Measurements from ENCODE around the gene TRIM69. TPM values are rescaled to one million over a fixed set of nuclear protein-coding genes. Genes with fewer than 3 reads are reported as not detected.
"Not testable (repeated sequence)": the region's sequence is repeated elsewhere in the genome, so short reads cannot be mapped to it uniquely, and the experiment has no call there.

The TRIM69 gene
- total and polyA plus RNA-seq, 2 donors = 28.8 to 34.7 TPM

DNA sequence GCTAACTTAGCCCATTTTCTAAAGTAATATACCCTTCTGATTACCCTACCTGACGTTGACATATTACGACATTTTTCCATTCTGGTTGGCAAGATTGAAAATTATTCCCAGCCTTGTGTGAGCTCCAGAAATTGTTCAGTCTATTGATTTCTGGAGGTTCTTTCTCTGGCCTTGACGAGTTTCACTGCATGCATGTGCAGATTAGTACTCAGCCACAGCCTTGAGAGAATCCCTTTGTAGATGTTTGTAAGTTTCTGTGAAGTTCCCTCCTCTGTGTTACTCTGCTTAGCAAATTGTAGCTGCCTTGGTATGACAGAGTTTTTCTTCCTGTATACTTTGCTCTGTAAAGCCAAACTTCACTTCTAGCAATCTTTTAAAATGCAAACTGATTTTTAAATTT, 27.5 kb downstream of the TRIM69 start:
- no peak for DNase-seq (ENCODE audit: low read depth in 6 of 9, low spot score in 9 of 9)
- Histone ChIP-seq H3K36me3 (ENCODE audit: control insufficient read depth in 2 of 2, insufficient read depth in 2 of 2, low read length in 1 of 2) (no peaks in the 10 kb centered on the region), H3K4me3 (ENCODE audit: low read length in 2 of 2) (no peak overlapping the region), H3K9me3 (ENCODE audit: control insufficient read depth in 2 of 2, insufficient read depth in 1 of 2, low read length in 1 of 2) (no peaks in the 10 kb centered on the region), H3K27me3 (ENCODE audit: control insufficient read depth in 2 of 2, insufficient read depth in 1 of 2, low read length in 1 of 2) (no peaks in the 10 kb centered on the region), H3K4me1 (ENCODE audit: control insufficient read depth in 2 of 2, insufficient read depth in 2 of 2, low read length in 2 of 2) (no peaks in the 10 kb centered on the region), H3K27ac (ENCODE audit: low read depth in 1 of 2, low read length in 1 of 2) (no peak overlapping the region)
- WGBS = 95% methylated on average over 3 of the region's 3 CpGs

DNA sequence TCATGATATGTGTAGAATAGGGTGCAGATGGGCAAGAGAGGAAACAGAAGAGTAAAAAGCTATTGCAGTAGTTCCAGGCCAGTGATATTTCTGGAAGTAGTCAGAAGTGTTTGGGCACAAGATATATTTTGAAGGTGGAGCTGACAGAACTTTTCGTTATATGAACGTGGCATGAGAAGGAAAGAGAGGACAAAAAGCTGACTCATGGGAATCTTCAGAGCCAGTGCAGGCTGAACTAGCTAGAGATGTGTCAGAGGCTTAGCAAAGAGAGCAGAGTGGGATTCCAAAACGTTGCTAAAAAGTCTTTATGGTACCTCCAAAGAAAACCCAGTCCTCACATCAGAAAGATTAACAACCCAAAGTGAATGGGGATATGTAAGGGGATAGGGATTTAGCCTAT, 28.7 kb downstream of the TRIM69 start:
- Histone ChIP-seq H3K27me3 (ENCODE audit: control insufficient read depth in 2 of 2, insufficient read depth in 1 of 2, low read length in 1 of 2) (no peaks in the 10 kb centered on the region), H3K4me1 (ENCODE audit: control insufficient read depth in 2 of 2, insufficient read depth in 2 of 2, low read length in 2 of 2) (no peaks in the 10 kb centered on the region), H3K4me3 (ENCODE audit: low read length in 2 of 2) (no peak overlapping the region), H3K9me3 (ENCODE audit: control insufficient read depth in 2 of 2, insufficient read depth in 1 of 2, low read length in 1 of 2) (no peaks in the 10 kb centered on the region), H3K27ac (ENCODE audit: low read depth in 1 of 2, low read length in 1 of 2) (no peak overlapping the region), H3K36me3 (ENCODE audit: control insufficient read depth in 2 of 2, insufficient read depth in 2 of 2, low read length in 1 of 2) (no peaks in the 10 kb centered on the region)
- 51% methylated on average over 3 of the region's 3 CpGs for WGBS
- no peak for DNase-seq (ENCODE audit: low read depth in 6 of 9, low spot score in 9 of 9)

DNA sequence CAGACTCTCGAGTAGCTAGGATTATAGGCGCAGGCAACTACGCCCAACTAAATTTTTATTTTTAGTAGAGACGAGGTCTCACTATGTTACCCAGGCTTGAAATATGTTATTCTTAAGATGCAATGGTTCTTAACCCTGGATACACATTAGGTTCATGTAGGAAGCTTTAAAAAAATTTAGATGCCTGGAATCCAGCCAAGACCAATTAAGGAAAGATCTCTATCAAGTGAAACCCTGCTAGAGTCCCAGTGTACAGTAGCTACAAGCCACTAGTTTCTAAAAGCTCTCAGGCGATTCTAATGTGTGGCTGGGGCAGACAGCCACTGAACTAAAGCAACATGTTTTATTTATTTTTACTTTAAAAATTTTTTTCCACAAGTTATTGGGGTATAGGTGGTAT, 33.2 kb downstream of the TRIM69 start:
- Histone ChIP-seq H3K4me1 (ENCODE audit: control insufficient read depth in 2 of 2, insufficient read depth in 2 of 2, low read length in 2 of 2) (no peaks in the 10 kb centered on the region), H3K27me3 (ENCODE audit: control insufficient read depth in 2 of 2, insufficient read depth in 1 of 2, low read length in 1 of 2) (no peaks in the 10 kb centered on the region), H3K36me3 (ENCODE audit: control insufficient read depth in 2 of 2, insufficient read depth in 2 of 2, low read length in 1 of 2) (no peaks in the 10 kb centered on the region), H3K27ac (ENCODE audit: low read depth in 1 of 2, low read length in 1 of 2) (no peak overlapping the region), H3K9me3 (ENCODE audit: control insufficient read depth in 2 of 2, insufficient read depth in 1 of 2, low read length in 1 of 2) (peaks cover 0 to 2% of the 10 kb centered on the region in 2 donors), H3K4me3 (ENCODE audit: low read length in 2 of 2) (no peak overlapping the region)
- WGBS = 96% methylated on average over 5 of the region's 5 CpGs
- no peak for DNase-seq (ENCODE audit: low read depth in 6 of 9, low spot score in 9 of 9)

GRCh38 chr15:44770715-44771114, 34.4 kb downstream of the TRIM69 start:
- DNase-seq (ENCODE audit: low read depth in 6 of 9, low spot score in 9 of 9); H3K36me3 ChIP-seq (ENCODE audit: control insufficient read depth in 2 of 2, insufficient read depth in 2 of 2, low read length in 1 of 2); H3K27ac ChIP-seq (ENCODE audit: low read depth in 1 of 2, low read length in 1 of 2); H3K4me1 ChIP-seq (ENCODE audit: control insufficient read depth in 2 of 2, insufficient read depth in 2 of 2, low read length in 2 of 2); H3K4me3 ChIP-seq (ENCODE audit: low read length in 2 of 2); H3K27me3 ChIP-seq (ENCODE audit: control insufficient read depth in 2 of 2, insufficient read depth in 1 of 2, low read length in 1 of 2); H3K9me3 ChIP-seq (ENCODE audit: control insufficient read depth in 2 of 2, insufficient read depth in 1 of 2, low read length in 1 of 2): not testable (repeated sequence)
- WGBS = 78% methylated on average over 5 of the region's 5 CpGs

- peaks cover 0 to 2% of the 10 kb centered on the region in 2 donors for H3K9me3 ChIP-seq (ENCODE audit: control insufficient read depth in 2 of 2, insufficient read depth in 1 of 2, low read length in 1 of 2)
- H3K36me3 ChIP-seq (ENCODE audit: control insufficient read depth in 2 of 2, insufficient read depth in 2 of 2, low read length in 1 of 2) = no peaks in the 10 kb centered on the region
- no peaks in the 10 kb centered on the region for H3K27me3 ChIP-seq (ENCODE audit: control insufficient read depth in 2 of 2, insufficient read depth in 1 of 2, low read length in 1 of 2)
- no peaks in the 10 kb centered on the region for H3K4me1 ChIP-seq (ENCODE audit: control insufficient read depth in 2 of 2, insufficient read depth in 2 of 2, low read length in 2 of 2)
- no peak overlapping the region for H3K27ac ChIP-seq (ENCODE audit: low read depth in 1 of 2, low read length in 1 of 2)
- DNase-seq (ENCODE audit: low read depth in 6 of 9, low spot score in 9 of 9) = no peak
- 91% methylated on average over 4 of the region's 4 CpGs for WGBS
- no peak overlapping the region for H3K4me3 ChIP-seq (ENCODE audit: low read length in 2 of 2)
Observed at GRCh38 chr15:44775953-44776352, 39.6 kb downstream of the TRIM69 start.

GRCh38 chr15:44779761-44780160, 43.4 kb downstream of the TRIM69 start:
- no peaks in the 10 kb centered on the region for H3K36me3 ChIP-seq (ENCODE audit: control insufficient read depth in 2 of 2, insufficient read depth in 2 of 2, low read length in 1 of 2)
- no peak overlapping the region for H3K27ac ChIP-seq (ENCODE audit: low read depth in 1 of 2, low read length in 1 of 2)
- no peak overlapping the region for H3K4me3 ChIP-seq (ENCODE audit: low read length in 2 of 2)
- WGBS = 97% methylated on average over 2 of the region's 2 CpGs
- DNase-seq (ENCODE audit: low read depth in 6 of 9, low spot score in 9 of 9) = no peak
- peaks cover 0 to 5% of the 10 kb centered on the region in 2 donors for H3K4me1 ChIP-seq (ENCODE audit: control insufficient read depth in 2 of 2, insufficient read depth in 2 of 2, low read length in 2 of 2)
- no peaks in the 10 kb centered on the region for H3K9me3 ChIP-seq (ENCODE audit: control insufficient read depth in 2 of 2, insufficient read depth in 1 of 2, low read length in 1 of 2)
- H3K27me3 ChIP-seq (ENCODE audit: control insufficient read depth in 2 of 2, insufficient read depth in 1 of 2, low read length in 1 of 2) = no peaks in the 10 kb centered on the region

DNA sequence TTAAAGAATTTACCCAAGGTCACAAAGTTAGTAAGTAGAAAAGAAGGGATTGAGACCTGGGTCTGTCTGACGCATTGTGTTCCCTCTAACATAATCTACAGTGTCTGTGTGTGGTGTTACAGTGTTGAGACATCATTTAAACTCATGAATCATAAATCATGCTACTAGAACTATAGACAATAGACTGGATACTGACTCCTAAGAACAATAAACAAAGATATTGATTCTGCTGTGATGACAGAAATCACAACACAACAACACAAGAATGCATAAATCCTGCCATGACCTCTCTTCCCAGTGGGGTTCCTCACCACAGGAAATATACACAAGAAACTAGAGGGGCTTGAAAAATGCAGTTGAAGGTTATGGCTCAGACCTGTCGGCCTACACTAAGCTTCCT, 44.3 kb downstream of the TRIM69 start:
- H3K27me3 ChIP-seq (ENCODE audit: control insufficient read depth in 2 of 2, insufficient read depth in 1 of 2, low read length in 1 of 2) = no peaks in the 10 kb centered on the region
- H3K4me1 ChIP-seq (ENCODE audit: control insufficient read depth in 2 of 2, insufficient read depth in 2 of 2, low read length in 2 of 2) = peaks cover 0 to 9% of the 10 kb centered on the region in 2 donors
- H3K27ac ChIP-seq (ENCODE audit: low read depth in 1 of 2, low read length in 1 of 2) = no peak overlapping the region
- 98% methylated on average over 2 of the region's 2 CpGs for WGBS
- no peak overlapping the region for H3K4me3 ChIP-seq (ENCODE audit: low read length in 2 of 2)
- DNase-seq (ENCODE audit: low read depth in 6 of 9, low spot score in 9 of 9) = no peak
- no peaks in the 10 kb centered on the region for H3K36me3 ChIP-seq (ENCODE audit: control insufficient read depth in 2 of 2, insufficient read depth in 2 of 2, low read length in 1 of 2)
- no peaks in the 10 kb centered on the region for H3K9me3 ChIP-seq (ENCODE audit: control insufficient read depth in 2 of 2, insufficient read depth in 1 of 2, low read length in 1 of 2)

GRCh38 chr15:44781128-44781810, 44.9 kb downstream of the TRIM69 start:
- Histone ChIP-seq H3K9me3 (ENCODE audit: control insufficient read depth in 2 of 2, insufficient read depth in 1 of 2, low read length in 1 of 2) (no peaks in the 10 kb centered on the region), H3K36me3 (ENCODE audit: control insufficient read depth in 2 of 2, insufficient read depth in 2 of 2, low read length in 1 of 2) (no peaks in the 10 kb centered on the region), H3K4me1 (ENCODE audit: control insufficient read depth in 2 of 2, insufficient read depth in 2 of 2, low read length in 2 of 2) (peaks cover 0 to 9% of the 10 kb centered on the region in 2 donors), H3K27ac (ENCODE audit: low read depth in 1 of 2, low read length in 1 of 2) (no peak overlapping the region), H3K27me3 (ENCODE audit: control insufficient read depth in 2 of 2, insufficient read depth in 1 of 2, low read length in 1 of 2) (no peaks in the 10 kb centered on the region), H3K4me3 (ENCODE audit: low read length in 2 of 2) (no peak overlapping the region)
- no peak for DNase-seq (ENCODE audit: low read depth in 6 of 9, low spot score in 9 of 9)
- WGBS = 93% methylated on average over 7 of the region's 7 CpGs

DNA sequence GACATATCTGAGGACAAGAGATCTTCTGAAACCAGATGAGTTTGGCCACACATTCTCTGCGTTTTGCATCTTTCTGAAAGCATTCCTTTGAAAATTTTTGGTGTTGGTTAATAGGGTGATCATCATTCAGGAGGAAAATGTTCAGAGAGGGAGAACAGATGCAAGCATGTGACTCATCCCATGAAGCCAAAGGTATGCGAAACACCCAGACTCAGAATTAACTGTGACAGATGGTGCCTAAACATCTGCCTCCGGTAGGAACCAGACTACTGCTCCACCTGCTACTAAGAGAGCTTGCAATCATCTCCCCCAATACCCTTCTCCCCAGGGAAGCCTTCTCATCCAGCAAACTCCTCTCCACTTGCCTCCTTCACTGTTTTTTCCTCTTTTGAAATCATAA, 46.2 kb downstream of the TRIM69 start:
- H3K4me1 ChIP-seq (ENCODE audit: control insufficient read depth in 2 of 2, insufficient read depth in 2 of 2, low read length in 2 of 2) = peaks cover 0 to 9% of the 10 kb centered on the region in 2 donors
- no peak overlapping the region for H3K4me3 ChIP-seq (ENCODE audit: low read length in 2 of 2)
- WGBS = 98% methylated on average over 3 of the region's 3 CpGs
- no peaks in the 10 kb centered on the region for H3K36me3 ChIP-seq (ENCODE audit: control insufficient read depth in 2 of 2, insufficient read depth in 2 of 2, low read length in 1 of 2)
- H3K9me3 ChIP-seq (ENCODE audit: control insufficient read depth in 2 of 2, insufficient read depth in 1 of 2, low read length in 1 of 2) = no peaks in the 10 kb centered on the region
- no peak for DNase-seq (ENCODE audit: low read depth in 6 of 9, low spot score in 9 of 9)
- H3K27ac ChIP-seq (ENCODE audit: low read depth in 1 of 2, low read length in 1 of 2) = no peak overlapping the region
- H3K27me3 ChIP-seq (ENCODE audit: control insufficient read depth in 2 of 2, insufficient read depth in 1 of 2, low read length in 1 of 2) = no peaks in the 10 kb centered on the region
